GM19452 (cell line): Measurements from ENCODE around the gene PRR36.

ENCODE experiments used
- ATAC-seq: cut with Tn5 transposase; IDR thresholded peaks from one replicate; pipeline ENCODE4 v1.9.1; 2021; ENCODE audit not compliant: unreplicated experiment

Gene PRR36

GRCh38 chr19:7823686-7824301 lies 50.4 kb downstream of the PRR36 start:
- ATAC-seq = no peak

- ATAC-seq = no peak
Measured at GRCh38 chr19:7822910-7823515, 51.2 kb downstream of the PRR36 start.

GRCh38 chr19:7820588-7820987 lies 53.6 kb downstream of the PRR36 start:
- no peak for ATAC-seq

GRCh38 chr19:7819337-7819736 lies 54.9 kb downstream of the PRR36 start:
- ATAC-seq = no peak

- no peak for ATAC-seq
Measured at GRCh38 chr19:7818806-7819205, 55.4 kb downstream of the PRR36 start.
